Measurements from ENCODE around the gene IDUA. TPM values are rescaled to one million over a fixed set of nuclear protein-coding genes. Genes with fewer than 3 reads are reported as not detected.
A peak's percentile ranks its signal among the peaks of the same experiment; 100 is the strongest.

Gene IDUA
- total RNA-seq, 2 donors from 2014 or later = 8.9 to 10.2 TPM

DNA sequence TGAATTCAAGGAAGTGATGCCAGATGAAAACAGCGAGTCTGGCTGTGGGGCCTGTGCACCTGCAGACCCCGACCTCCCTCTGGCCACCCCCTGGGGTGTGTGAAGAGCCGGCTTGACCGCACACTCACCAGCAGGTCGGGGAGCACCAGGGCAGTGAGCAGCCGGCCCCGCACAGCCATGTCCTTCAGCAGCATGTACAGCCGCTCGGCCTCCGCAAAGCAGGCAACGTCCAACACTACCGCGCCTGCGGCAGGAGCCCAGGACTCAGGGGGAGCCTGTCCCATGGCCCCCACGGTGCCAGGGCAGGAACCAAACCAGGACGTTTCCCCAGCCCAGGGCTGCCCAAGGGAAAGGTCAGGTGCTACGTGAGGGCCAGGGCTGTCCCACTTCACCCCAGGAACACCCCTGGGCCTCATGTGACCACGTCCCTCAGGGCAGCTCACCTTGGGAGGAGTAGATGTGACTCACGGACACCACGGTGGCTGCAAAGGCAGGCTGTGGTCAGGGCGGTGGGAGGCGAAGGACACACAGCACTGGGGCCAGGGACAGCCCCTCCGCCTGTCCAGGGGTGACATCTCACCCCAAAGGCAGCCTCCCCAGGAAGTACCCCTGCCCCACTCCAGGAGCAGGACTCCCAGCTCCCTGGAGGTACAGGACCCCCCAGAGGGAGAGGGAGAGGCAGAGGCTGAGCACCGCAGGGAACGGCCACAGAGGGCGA, 21.6 kb upstream of the IDUA start:
- Histone ChIP-seq H3K4me1 (peaks cover 0 to 14% of the 10 kb centered on the region in 2 donors), H3K4me3 (no peak overlapping the region), H3K27ac (no peak overlapping the region), H3K27me3 (no peaks in the 10 kb centered on the region), H3K9me3 (no peaks in the 10 kb centered on the region), H3K36me3 (peaks cover 9% of the 10 kb centered on the region)
- no peak for DNase-seq (ENCODE audit: low spot score)
- TF ChIP-seq, protein P1, sequence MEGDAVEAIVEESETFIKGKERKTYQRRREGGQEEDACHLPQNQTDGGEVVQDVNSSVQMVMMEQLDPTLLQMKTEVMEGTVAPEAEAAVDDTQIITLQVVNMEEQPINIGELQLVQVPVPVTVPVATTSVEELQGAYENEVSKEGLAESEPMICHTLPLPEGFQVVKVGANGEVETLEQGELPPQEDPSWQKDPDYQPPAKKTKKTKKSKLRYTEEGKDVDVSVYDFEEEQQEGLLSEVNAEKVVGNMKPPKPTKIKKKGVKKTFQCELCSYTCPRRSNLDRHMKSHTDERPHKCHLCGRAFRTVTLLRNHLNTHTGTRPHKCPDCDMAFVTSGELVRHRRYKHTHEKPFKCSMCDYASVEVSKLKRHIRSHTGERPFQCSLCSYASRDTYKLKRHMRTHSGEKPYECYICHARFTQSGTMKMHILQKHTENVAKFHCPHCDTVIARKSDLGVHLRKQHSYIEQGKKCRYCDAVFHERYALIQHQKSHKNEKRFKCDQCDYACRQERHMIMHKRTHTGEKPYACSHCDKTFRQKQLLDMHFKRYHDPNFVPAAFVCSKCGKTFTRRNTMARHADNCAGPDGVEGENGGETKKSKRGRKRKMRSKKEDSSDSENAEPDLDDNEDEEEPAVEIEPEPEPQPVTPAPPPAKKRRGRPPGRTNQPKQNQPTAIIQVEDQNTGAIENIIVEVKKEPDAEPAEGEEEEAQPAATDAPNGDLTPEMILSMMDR (IDR thresholded peaks at IDR 0.05) = no peak

DNA sequence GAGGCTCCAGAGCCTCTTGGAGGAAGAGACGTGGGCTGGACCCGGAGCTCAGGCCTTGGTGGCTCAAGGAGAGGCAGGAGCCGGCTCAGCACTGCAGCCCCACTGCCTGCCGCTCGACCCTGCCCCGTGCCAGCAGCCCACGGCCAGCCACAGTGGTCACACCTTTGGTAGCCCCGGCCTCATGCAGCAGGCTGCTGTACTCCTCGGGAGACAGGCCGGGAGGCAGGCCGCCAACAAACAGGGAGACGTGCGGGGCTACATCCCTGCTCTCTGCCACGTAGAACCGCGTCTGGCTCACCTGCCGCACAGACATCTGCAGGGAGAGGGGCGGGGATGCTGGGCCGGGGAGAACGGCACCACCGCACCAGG, 21.1 kb upstream of the IDUA start:
- Histone ChIP-seq H3K4me1 (peaks cover 0 to 14% of the 10 kb centered on the region in 2 donors), H3K4me3 (no peak overlapping the region), H3K9me3 (no peaks in the 10 kb centered on the region), H3K27me3 (no peaks in the 10 kb centered on the region), H3K36me3 (peaks cover 9% of the 10 kb centered on the region), H3K27ac (no peak overlapping the region)
- DNase-seq (ENCODE audit: low spot score) = no peak
- TF ChIP-seq, protein P1 (IDR thresholded peaks at IDR 0.05) = no peak

DNA sequence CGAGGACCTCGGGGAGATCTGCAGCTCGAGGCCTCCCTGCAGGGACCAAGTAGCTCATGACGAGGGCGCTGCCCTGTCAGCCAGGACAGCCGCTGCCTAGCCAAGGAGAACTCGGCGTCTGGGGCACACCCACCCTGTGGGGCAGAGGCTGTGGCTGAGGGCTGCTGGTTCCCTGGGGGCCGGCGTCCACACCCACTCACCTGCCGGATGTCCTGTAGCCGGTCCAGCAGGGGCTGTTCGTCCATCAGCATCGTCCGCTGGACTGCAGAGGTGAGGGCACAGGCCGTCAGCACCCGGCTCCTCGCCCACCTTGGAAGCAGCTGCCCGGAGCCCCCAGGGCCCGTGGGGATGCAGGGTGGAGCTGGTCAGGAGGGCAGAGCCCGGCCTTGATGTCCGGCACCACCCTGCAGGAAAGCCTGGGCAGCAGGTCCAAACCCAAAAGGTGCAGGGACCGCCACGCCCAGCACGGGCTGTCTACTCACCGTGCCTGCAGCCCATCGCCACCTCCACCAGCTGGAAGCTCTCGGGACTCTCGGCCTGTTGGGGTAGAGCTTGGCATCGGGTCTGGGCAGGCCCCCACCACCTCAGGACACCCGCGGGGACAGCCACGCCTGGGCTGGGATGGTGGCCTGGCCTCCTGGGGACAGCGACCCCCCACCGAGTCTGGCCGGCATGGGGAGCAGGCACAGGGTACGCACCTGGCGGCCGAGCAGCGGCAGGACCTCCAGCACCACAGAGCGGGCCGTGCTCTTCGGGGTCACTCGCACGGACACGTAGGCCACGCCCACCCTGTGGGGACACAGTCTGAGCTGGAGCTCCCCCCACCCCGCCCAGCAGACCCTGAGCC, 20.4 kb upstream of the IDUA start:
- Histone ChIP-seq H3K27me3 (no peaks in the 10 kb centered on the region), H3K27ac (no peak overlapping the region), H3K9me3 (no peaks in the 10 kb centered on the region), H3K36me3 (peaks cover 9% of the 10 kb centered on the region), H3K4me3 (no peak overlapping the region), H3K4me1 (peaks cover 0 to 17% of the 10 kb centered on the region in 2 donors)
- DNase-seq (ENCODE audit: low spot score) = no peak
- TF ChIP-seq, protein P1 (IDR thresholded peaks at IDR 0.05) = no peak

DNA sequence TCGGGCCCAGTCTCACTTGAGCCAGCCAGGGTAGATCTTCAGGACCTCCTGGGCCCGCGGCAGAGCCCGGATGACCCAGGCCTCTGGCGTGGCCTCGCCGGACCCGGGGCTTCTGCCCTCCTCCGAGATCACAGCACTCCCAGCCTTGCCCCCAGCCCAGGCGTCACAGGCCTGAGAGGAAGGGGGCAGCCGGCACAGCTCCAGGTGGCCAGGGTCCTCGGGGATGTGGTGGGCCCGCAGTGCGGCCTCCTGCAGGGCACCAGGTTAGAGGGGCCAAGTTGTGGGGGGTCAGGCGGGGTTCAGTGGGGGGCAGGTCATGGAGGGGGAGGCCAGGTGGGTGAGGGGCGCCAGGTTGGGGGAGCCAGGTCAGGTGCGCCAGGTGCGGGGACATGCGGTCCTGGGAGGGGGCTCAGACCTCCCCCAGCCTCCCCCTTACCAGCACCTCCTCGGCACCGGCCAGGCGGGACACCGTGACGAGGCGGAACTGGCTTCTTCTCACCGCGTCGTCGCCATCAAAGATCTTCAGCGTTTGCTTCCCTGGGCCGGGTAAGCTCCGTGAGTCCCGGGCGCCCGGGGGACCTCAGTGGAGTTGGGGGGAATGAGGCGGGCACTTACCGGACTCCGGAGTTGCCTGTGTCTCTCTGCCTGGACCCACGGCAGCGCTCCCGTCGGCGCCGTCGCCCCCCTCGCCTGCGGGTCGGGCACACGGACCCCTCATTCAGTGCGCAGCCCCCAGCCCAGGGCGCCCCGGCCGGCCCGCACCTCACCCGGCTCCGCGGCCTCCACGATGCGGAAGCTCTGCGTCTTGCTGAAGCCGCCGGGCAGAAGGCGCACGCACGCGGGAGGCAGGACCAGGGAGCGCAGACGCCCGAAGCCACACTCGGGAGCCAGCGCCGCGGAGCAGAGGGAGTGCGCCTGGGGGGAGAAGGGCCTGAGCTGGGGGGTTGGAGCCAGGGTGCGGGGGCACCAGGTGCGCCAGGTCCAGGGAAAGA, 19.4 kb upstream of the IDUA start:
- TF ChIP-seq, protein P1 (IDR thresholded peaks at IDR 0.05) = no peak
- no peaks in the 10 kb centered on the region for H3K9me3 ChIP-seq
- peak overlapping the region in 1 of 2 donors; percentile 21 for H3K4me3 ChIP-seq
- DNase-seq (ENCODE audit: low spot score) = no peak
- no peak overlapping the region for H3K27ac ChIP-seq
- H3K4me1 ChIP-seq = peaks cover 0 to 26% of the 10 kb centered on the region in 2 donors
- no peaks in the 10 kb centered on the region for H3K27me3 ChIP-seq
- H3K36me3 ChIP-seq = peaks cover 4% of the 10 kb centered on the region

DNA sequence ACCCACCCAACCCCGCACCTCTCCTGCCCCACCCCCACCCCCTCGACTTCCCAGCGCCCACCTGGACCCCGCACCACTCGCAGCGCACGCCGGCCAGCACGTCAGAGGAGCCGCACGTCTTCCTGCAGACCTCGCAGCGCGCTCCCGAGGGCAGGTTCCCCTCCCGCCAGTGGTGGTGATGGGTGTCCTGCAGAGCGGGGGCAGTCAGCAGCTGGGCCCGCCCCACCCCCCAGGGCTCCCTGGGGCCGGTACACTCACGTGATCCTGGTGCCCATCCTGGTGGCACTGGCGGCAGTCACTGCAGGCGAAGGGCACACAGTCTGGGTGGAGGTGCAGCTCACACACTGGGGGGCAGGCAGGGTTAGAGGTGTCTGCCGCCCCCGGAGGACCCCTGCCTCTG, 18.6 kb upstream of the IDUA start:
- Histone ChIP-seq H3K27me3 (no peaks in the 10 kb centered on the region), H3K4me3 (peak overlapping the region in 1 of 2 donors; percentile 21), H3K4me1 (peaks cover 0 to 32% of the 10 kb centered on the region in 2 donors), H3K36me3 (no peaks in the 10 kb centered on the region), H3K27ac (no peak overlapping the region), H3K9me3 (no peaks in the 10 kb centered on the region)
- TF ChIP-seq, protein P1 (IDR thresholded peaks at IDR 0.05) = no peak
- DNase-seq (ENCODE audit: low spot score) = no peak
